HG03103 (cell line): ENCODE results near the gene LTB4R.
A peak's percentile ranks its signal among the peaks of the same experiment; 100 is the strongest.
"Not testable (repeated sequence)": the region's sequence is repeated elsewhere in the genome, so short reads cannot be mapped to it uniquely, and the experiment has no call there.

Experiments used
- ATAC-seq: cut with Tn5 transposase; IDR thresholded peaks from one replicate; pipeline ENCODE4 v1.9.1; 2021; ENCODE audit warnings: low read depth; ENCODE audit not compliant: unreplicated experiment

LTB4R gene

DNA sequence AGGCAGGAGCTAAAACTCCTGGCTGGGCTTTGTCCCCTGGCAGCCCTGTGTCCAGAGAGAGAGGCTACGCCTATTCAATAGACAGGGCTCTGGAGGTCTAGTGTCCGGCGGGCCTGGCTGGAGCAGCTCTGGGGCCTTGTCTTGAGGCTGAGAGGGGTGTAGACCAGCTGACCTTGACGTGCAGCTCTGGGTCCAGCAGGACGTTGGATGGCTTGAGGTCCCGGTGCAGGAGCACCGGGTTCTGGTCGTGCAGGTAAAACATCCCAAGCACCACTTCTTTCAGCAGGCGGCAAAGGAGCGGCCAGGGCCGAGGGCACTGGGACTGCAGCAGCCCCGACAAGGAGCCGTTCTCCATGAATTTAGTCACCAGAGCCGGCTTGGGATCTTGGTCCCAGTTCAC is 27.5 kb downstream of the LTB4R start:
- ATAC-seq = no peak

DNA sequence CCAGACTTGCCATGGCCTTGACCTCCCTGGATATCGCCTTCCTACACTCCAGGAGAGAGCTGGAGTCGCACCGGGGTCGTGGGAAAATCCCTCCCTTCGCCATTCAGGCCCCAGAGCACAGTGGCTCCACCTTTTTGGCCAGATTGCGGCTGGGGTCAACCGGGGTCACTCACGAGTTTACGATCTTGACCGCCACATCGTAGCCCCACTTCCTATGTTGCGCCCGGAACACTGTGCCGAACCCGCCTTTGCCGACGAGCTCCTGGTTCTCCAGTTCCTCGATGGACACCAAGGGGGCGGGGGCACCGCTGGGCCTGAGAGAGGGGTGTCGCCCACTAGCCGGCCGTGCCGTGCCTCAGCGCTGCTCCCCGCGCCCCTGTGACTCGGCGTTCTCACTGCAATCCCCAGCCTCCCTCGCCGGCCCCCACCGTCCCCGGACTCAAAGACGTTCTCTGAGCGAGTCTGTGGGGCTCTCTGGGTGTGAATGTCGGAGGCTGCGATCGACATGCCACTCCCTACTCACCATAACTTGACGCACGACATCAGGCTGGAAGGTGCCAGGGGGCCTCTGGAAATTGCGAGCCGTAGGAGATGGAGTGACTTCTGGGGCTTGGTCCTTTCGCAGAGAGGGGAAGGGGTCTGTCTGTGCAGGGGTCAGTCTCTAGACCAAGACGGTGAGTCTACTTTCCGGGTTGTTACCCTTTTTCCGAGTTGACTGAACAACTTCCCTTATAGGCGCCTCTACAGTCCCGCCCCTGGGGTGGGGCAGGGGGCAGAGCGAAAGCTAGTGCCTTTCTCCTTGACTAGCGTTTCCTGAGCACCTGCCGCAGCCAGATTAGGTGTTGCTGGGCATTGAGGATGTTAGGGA is 28.2 kb downstream of the LTB4R start, which contains the start of gene RIPK3:
TSS of gene RIPK3 (minus strand) at position 708 of the 868 bp plus-strand sequence. CDS start at position 543, 165 bp downstream.
- peak; percentile 84 for ATAC-seq

DNA sequence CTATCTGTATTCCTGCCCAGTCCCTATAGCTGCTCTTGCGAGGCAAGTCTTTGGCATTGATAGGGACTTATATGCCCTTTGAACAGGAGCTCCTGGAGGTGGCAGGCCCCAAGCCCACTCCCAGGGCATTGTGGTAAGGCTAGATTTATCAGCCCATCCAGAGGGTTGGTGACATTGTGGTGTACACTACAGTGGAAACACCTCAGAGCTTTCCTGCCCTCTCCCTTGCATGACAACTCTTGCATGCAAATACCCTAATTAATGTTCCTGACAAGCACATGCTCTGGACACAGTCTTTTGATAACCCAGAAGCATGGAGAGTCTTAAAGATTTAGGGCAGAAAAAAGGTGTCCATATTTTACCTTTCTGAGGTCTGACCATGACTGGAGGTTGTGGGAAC is 29.3 kb downstream of the LTB4R start:
- ATAC-seq = no peak

DNA sequence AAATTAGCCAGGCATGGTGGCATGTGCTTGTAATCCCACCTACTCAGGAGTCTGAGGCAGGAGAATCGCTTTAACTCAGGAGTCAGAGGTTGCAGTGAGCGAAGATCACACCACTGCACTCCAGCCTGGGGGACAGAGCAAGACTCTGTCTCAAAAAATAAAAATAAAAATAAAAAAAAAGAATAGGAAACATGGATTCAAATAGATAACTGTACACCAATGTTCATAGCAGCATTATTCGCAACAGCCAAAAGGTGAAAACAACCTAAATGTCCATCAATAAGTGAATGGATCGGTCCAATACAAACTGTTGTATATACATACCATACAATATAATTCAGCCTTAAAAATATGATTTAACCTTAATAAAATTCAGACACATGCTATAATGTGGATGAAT is 31.6 kb downstream of the LTB4R start:
- no peak for ATAC-seq

DNA sequence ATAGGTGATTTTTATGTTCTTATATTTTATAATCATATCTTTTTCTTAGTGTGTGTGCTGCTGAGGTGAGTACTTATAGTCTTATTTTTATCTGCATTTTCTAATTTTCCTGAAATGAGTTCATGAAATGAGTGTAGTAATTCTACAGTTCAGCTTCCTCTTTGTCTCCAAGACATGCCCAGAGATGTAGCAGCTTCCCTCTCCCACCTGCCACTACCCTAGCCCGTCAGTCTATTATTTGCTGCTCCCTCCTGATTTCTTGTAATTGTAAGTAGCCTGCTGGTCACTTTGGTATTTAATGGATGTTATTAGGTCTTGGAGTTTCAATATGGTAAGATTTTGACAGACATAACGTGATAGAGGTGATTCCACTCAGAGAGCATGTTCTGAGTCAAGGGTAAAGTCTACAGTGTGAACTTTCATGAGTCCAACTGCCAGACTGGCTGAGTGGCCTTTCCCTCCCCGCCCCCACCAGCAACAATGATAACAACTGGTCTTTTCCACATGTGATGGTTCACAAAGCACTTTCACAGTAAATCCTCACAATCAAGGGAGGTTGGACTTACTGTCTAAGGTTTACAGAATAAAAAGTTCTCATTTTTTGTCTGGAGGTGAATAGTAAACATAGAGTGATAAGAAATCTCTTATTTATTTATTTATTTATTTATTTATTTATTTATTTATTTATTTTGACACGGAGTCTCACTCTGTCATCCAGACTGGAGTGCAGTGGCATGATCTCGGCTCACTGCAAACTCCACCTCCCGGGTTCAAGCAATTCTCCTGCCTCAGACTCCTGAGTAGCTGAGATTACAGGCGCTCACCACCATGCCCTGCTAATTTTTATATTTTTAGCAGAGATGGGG is 32.7 kb downstream of the LTB4R start:
- ATAC-seq = no peak

DNA sequence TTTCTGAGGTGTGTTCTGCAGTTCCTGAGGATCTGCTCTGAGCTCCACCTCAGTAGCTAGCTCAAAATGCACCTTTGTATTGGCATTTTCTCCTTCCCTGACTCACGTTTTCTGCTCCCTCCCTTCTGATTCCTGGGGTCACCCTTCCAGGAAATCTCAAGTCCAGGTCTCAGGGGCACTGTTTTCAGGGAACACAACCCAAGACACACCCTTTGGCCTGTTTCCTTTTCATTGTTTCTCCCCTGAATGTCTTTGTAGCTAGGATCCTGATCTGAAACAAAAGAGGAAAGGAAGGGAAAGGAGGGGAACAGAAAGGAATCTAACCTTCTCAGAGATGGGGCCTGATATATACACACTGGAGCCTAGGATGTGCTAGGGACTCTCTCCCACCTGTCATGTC is 35.8 kb downstream of the LTB4R start:
- no peak for ATAC-seq

DNA sequence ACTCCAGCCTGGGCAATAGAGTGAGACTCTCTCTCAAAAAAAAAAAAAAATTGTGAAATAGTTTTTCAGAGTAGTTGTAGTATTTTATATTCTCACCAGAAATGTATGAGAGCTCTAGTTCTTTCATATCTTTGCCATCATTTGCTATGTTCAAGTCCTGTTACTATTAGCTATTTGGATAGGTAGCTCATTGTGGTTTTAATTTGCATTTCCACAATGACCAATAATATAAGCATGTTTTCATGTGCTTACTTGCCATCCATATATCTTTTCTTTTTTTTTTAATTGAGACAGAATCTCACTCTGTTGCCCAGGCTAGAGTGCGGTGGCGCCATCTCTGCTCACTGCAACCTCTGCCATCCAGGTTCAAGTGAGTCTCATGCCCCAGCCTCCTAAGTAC is 36.9 kb downstream of the LTB4R start:
- ATAC-seq = no peak

DNA sequence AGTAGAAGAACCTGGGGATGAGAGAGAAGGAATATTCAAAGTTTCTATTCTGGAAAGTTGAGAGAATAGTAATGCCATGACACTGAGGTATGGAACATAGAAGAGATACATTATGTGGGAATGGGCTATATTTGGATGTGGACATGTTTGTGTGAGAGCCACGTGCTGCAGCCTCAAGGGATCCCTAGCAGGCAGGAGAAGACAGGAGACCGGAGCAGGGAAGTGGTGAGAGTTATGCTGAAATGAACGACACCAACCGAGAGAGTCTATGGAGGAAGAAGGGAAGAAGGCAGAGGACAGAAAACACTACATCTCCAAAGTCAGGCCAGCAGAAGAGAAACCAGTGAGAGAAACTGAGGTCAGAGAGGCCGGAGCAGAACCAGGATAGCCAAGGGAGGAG is 38.4 kb downstream of the LTB4R start:
- no peak for ATAC-seq

DNA sequence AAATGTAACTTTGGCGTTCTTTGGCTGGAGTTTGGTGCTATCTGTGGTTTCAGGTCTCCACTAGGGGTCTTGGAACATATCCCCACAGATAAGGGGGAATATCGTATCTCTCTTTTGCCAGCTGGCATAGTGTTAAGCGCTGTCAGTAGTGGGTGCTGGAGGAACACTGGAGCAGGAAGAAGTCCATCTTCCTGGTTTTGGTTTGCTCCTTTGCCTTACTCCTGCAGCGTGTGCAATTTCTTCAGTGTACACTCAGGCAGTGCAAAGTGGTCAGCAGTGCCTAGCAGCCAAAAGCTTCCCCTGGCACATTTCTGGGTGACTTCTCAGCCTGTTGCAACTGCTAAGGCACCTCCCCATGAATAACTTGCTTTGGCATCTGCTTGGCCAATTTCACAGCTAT is 40.2 kb downstream of the LTB4R start:
- no peak for ATAC-seq

DNA sequence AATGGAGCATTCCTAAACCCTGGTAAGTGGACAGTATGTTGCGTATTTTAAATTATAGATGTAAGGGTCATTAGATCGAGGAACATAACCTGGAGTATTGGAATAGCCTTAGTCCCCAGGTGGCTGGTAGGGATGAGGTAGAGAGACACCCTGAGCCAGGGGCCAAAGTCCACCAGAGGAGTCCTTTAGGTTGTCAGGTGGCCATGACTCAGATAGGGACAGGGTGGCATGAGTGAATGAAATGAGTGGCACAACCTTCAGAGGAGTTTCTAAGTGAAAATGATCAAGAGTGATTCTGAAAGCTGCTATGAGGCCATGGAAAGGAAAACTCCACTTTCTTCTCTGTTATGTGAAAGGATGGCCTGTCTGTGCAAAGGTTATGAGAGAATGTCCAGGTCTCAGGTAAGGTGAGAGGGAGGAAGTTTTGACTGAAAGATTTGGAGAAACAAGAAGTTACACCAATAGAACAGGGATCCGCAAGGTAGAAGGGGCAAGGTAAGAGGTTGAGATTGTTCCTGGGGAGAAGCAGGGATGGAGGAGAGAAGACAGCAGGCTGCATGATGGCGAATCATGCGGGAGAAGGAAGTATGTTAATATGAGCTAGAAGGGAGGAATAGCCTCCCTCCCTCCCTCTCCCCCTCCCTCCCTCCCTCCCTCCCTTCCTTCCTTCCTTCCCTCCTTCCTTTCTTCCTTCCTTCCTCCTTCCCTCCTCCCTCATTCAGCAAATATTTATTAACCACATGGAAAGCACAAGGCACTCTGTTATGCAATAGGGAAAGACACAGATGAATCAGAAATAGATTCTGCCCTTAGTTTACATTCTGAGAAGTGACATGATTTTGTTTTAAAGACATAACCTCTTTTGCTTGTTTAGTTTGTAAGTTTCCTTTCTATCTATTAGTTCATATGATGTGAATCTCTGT is 42.5 kb downstream of the LTB4R start:
- no peak for ATAC-seq

DNA sequence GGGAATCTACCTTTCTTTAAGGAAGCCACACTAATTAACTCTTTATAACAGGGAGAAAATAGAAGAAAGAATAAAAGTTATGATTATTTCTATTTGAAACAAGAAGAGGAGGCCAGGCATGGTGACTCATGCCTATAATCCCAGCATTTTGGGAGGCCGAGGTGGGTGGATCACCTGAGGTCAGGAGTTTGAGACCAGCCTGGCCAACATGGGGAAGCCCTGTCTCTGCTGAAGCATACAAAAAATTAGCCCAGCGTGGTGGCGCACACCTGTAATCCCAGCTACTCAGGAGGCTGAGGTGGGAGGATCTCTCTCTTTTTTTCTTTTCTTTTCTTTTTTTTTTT is 43.2 kb downstream of the LTB4R start:
- not testable (repeated sequence) for ATAC-seq

DNA sequence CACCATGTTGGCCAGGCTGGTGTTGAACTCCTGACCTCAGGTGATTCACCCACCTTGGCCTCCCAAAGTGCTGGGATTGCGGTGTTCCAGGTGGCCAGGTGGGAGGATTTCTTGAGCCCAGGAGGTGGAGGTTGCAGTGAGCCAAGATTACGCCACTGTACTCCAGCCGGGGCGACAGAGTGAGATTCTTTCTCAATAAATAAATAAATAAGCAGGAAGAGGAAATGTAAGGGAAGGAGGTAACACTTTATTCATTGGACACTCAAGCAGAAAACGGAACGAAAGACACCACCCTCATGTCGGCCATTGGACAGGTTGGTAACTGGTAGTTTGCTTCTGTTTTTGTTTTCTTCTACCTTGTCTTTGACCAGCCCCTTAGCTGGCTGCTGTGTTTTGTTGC is 43.7 kb downstream of the LTB4R start:
- ATAC-seq = no peak

DNA sequence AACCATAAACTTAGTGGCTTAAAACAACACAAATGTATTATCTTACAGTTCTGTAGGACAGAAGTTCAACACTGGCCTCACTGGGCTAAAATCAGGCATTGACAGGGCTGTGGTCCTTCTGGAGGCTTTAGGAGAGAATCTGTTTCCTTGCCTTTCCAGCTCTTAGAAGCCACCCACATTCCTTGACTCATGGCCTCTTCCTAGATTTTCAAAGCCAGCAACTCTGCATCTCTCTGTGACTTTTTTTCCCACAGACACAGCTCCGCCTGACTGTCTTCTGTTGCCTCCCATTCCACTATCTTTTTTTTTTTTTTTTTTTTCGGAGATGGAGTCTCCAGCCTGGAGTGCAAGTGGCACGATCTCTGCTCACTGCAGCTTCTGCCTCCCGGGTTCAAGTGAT is 44.9 kb downstream of the LTB4R start:
- no peak for ATAC-seq

DNA sequence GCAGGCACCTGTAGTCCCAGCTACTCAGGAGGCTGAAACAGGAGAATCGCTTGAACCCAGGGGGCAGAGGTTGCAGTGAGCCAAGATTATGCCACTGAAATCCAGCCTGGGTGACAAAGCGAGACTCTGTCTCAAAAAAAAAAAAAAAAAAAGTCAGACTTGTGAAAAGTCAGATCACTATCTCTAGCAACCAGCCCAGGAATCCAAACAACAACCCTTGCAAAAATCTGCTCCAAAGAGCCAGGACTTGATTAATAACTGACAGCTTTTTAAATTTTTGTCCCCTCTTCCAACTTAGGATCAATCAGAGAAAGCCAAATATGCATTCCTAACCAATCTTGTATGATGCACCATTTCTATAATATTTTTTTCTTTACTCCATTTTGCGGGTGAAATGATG is 49.0 kb downstream of the LTB4R start:
- ATAC-seq = no peak

DNA sequence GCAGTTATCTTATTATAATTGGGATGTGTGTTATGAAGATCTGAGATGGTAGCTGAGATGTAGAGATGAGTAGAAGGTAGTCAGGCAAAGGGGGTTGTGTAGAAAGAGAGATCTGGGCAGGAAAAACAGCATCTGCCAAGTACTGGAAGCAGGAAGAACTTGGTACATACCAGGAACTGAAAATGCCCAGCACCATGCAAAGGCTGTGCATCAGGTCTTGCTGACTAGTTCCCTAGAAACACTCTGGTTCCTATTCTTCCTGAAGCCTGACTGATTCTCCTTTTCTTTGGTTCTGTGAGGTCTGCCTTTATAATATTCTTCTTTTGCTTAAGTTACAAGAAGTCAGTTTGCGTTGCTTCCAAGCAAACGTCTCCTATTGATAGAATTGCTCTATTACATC is 50.0 kb downstream of the LTB4R start:
- ATAC-seq = no peak

DNA sequence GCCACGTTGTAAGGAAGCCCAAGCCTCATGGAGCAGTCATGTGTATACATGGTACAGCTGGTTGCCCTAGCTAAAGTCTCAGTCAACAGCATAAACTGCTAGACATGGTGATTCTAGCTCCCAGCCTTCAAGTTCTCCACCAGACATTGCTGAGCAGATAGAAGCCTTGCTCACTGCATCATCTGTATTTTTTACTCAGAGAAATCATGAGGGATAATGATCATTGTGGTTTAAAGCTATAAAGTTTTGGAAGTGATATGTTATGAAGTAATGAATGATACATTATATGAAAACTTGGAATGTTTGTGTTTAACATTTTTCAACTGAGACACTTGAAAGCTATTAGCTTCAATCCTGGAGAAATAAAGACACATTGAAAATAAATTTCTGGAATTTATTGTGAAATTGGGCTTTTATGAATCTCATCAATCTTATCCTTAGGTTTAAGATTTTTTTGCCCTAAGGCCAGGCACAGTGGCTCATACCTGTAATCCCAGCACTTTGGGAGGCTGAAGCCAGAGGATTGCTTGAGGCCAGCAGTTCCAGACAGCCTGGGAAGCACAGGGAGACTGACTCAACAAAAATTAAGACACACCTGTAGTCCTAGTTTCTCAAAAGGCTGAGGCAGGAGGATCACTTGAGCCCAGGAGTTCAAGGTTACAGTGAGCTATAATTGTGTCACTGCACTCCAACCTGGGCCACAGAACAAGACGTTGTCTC is 51.1 kb downstream of the LTB4R start:
- ATAC-seq = no peak

DNA sequence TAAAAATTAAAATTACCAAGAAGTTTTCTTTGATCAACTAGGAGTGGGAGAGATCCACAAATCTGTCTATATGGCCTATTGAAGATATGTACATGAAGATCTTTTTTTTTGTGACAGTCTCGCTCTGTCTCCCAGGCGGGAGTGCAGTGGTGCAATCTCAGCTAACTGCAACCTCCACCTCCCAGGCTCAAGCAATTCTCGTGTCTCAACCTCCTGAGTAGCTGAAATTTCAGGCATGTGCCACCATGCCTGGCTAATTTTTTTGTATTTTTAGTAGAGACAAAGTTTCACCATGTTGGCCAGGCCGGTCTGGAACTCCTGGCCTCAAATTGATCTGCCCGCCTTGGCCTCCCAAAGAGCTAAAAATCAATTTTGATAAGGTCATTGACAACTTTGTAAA is 52.1 kb downstream of the LTB4R start:
- no peak for ATAC-seq

DNA sequence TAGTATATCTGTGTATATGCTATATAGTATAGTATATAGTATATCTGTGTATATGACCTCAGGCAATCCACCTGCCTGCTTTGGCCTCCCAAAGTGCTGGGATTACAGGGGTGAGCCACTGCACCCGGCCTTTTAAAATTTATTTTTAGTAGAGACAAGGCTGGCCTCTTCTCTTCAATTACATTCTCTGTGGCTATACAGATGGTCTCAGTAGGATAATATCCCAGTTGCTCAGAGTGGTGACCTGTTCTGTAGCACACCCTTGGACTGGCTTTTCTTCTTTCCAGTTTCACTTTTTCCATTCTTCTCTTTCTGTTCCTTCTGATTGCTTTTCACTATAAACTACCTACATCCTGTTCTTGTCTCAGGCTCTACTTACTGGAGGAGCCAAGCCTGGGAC is 53.5 kb downstream of the LTB4R start:
- no peak for ATAC-seq

DNA sequence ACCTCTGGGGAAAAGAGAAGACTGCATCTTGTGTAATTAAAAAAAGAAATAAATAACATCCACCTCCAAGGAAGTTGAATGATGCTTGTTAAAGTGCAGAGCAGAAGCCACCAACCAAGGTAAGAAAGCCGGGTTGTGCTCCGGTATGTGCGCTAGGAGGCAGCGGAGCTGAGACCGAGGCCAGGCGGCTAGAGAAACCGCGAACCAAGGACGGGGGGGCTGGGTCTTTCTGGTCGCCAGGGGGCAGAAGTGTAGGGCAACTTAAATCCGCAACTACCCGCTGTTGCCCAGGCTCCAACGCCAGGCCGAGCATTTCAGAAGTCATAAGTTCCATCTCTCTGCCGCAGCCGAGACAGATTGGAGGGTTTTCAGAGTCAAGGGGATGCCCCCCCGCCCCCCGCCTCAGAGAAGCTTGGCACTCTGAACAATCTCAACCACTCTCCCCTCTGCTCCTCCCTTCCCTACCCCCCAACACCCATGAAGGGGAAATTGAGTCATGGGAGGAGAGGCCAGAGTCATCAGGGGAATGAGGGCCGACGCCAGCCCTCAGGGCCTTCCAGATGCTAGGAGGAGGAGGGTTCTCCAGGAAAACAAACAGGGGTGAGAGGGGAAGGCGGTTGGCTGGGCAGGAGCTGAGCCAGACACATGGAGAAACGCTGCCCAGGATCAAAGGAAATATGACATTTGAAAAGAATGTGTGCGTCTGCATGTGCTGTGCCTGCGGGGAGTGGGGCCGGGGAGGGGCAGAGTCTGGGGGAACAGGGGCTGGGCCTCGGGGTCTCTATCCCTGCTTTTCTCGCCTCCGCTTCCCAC is 54.5 kb downstream of the LTB4R start:
- ATAC-seq = no peak
